IMR-90 (cell line): ENCODE results near the gene MSI2.

Experiments used
- BHLHE40 ChIP-seq: fragments of 150-350 bp; IDR thresholded peaks from 2 replicates; pipeline ENCODE4 v1.6.1; 2016; ENCODE audit warnings: mild to moderate bottlenecking, low read depth, low read length
- CEBPB ChIP-seq: IDR thresholded peaks from 2 replicates; pipeline ENCODE4 v1.6.1; 2012; ENCODE audit warnings: low read depth, low read length, improper control_type of control experiment
- CTCF ChIP-seq: conservative IDR thresholded peaks from 2 replicates; pipeline ENCODE4 v1.5.1; 2012; ENCODE audit warnings: mild to moderate bottlenecking, low read depth, low read length, improper control_type of control experiment
- MAFK ChIP-seq: IDR thresholded peaks from 2 replicates; pipeline ENCODE4 v1.6.1; 2012; ENCODE audit warnings: low read depth, low read length, improper control_type of control experiment
- MAZ ChIP-seq: IDR thresholded peaks from 2 replicates; pipeline ENCODE4 v1.6.1; 2012; ENCODE audit warnings: low read depth, mild to moderate bottlenecking, low read length, improper control_type of control experiment, moderate library complexity, borderline replicate concordance
- POLR2A ChIP-seq: IDR thresholded peaks from 2 replicates; pipeline ENCODE4 v1.6.1; 2012; ENCODE audit warnings: mild to moderate bottlenecking, low read depth, low read length
- RFX5 ChIP-seq: IDR thresholded peaks from 2 replicates; pipeline ENCODE4 v1.8.0; 2012; ENCODE audit warnings: low read depth, mild to moderate bottlenecking, low read length, moderate library complexity

DNA sequence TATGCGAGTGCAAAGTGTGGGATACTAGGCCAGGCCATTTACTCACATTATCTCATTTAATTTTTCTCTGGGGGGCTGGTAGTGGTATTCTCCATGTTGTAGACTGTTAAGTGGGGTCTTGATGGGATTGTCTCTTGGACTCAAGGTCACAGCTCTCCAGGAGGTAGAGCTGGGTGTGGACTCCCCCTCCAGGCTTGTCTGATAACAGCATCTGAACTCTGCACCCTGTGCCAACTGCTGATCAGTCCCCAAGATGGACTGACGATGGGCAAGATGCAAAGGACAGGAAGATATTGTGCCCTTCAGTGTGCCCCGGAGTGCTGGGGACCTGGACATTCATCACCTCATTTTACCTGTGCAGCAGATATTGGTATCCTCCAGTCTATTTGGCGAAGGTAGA, 147.8 kb downstream of the MSI2 start:
- TF ChIP-seq BHLHE40 = no peak
- TF ChIP-seq POLR2A = no peak
- no peak for TF ChIP-seq CTCF
- TF ChIP-seq MAZ = no peak
- TF ChIP-seq RFX5 = no peak
- no peak for TF ChIP-seq CEBPB
- TF ChIP-seq MAFK = no peak
